Epidermal melanocyte (primary cell): ENCODE measurements around the gene SOX12.
A peak's percentile ranks its signal among the peaks of the same experiment; 100 is the strongest.

Source experiments
- DNase-seq: peaks from one replicate; pipeline ENCODE4 v3.0.0; 2011; ENCODE audit warnings: low spot score; ENCODE audit not compliant: insufficient read length

Gene SOX12

GRCh38 chr20:325045-325888, at the start of gene SOX12:
Gene SOX12, plus strand, starts transcription at chr20:325552. Its CDS starts 373 bp downstream, at chr20:325925.
- DNase-seq = peak; percentile 80

DNA sequence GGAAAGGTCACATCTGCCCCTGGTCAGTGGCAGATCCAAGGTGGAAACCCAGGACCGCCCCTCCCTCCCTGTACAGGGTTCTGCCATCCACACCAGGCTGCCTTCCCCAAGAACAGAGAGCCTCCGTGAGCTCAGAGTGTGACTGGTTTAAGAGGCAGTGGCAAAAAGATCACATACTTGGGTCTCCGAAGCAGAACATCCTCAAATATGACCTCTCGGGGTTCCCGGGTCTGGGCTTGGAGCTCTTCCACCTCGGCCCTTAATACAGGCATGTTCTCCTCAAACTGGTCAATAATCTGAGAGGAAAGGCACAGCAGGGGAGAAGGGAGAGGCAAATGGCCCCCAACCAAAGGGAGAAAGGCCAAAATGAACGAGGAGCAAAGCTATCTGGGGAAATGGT, 49.6 kb upstream of the SOX12 start:
- DNase-seq = no peak

DNA sequence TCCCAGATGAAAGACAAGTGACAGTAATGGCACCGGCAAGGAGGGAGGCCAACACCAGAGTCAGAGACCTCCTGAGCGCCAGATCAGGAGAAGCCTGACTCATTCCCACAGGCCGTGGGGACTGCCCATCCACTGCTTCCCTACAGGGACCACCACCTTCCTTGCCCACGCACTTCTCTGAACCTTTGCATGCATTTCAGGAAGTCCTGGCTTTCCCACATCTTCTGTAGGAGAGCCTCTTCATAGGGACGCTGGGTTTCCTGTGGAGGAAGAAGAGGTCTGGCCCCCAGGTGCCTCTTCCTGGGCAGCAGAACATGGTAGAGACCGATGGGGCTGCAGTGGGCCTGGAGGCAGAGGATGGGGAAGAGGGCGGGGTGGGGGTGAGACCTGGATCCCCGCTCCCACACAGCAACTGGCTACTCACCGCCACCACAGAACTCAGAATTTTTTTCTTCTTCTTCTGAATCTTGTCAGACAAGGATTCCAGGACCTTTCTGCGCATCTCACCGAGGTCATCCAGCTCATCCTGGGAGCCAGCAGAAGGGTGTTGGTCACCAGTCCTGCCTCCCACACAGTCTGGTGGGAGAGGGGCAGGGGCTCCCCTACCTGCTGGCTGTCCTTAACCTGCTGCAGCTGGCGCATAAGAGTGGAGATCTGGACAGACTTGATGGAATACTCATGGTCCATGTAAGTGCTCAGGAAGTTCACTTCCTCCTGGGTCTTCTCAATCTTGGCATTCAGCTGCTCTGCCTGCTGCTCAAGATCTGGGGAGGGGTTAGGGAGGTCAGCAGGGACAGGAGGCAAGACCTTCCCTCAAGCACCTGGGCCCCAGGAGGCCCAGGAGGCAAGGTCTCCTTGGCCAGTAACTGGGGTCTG, 48.5 kb upstream of the SOX12 start:
- no peak for DNase-seq

- no peak for DNase-seq
Measured at GRCh38 chr20:277496-277781, 47.9 kb upstream of the SOX12 start.

DNA sequence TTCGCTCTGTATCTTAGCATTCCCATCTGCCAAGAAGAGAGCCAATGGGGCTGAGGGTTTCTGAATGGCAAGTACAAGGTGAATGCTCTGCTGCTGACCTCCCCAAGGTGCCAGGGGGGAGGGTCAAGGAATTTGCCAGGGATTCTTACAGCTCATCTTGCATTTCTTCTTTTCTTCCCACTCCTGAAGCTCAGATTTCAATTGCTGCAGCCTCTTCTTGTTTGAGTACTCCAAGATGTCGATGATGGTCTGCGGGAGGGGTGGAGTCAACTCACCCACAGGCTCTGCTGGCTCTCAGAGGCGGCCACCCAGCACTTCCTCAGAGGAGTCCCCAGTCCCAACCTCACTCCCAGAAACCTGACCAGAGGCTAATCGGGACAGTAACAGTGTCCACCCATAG, 47.2 kb upstream of the SOX12 start:
- no peak for DNase-seq

DNA sequence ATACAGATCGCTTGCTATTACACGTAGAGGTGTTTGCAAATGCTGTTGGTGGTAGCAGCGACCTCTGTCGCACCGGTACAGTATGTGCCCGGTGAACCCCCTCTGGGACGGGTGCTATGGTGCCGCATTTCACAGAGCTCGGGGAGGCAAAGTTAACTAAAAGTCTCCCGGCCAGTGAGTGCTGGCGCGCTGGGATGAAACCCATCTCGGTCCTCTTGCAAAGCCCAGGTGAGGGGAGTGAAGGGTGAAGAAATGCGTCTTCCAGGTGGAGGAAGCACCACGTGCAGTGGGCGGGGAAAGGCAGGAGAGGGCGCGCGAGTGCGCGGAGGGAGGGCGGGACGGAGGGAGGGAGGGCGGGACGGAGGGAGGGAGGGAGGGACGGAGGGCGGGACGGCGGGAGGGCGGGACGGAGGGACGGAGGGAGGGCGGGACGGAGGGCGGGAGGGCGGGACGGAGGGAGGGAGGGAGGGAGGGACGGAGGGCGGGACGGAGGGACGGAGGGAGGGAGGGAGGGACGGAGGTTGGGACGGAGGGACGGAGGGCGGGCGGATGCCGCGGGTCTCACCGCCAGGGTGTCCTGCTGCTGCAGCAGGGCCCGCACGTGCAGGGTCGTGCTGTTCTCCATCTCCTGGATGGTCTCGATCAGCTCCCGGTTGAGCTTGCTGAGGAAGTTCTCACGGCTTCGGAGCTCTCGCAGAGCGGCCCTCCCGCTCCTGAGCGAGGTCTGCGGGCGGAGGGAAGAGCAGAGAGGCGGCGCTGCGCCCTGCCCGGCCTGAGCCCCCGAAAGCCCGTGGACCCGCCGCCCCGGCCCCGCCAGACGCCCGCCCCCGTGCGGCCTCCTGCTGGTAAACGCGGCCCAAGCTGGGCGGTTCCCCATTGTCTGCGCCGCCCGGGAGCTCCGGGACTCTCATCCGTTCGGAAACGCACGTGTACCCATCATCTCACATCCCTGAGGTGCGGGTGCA, 46.5 kb upstream of the SOX12 start:
- DNase-seq = no peak

- DNase-seq = no peak
Measured at GRCh38 chr20:284172-284571, 41.2 kb upstream of the SOX12 start.

DNA sequence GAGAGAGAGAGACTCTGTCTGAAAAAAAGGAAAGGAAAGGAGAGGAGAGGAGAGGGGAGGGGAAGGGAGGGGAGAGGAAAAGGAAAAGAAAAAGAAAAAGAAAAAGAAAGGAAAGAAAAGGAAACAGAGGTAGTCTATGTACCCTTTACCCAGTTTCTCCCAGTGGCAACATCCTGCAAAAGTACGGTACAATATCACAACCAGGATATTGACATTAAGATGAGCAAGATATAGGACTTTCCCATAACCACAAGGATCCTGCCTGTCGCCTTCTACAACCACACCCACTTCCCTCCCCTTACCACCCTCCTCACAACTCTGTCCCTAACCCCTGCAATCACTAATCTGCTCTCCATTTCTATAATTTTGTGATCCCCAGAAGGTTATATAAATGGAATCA, 38.8 kb upstream of the SOX12 start:
- DNase-seq = no peak

DNA sequence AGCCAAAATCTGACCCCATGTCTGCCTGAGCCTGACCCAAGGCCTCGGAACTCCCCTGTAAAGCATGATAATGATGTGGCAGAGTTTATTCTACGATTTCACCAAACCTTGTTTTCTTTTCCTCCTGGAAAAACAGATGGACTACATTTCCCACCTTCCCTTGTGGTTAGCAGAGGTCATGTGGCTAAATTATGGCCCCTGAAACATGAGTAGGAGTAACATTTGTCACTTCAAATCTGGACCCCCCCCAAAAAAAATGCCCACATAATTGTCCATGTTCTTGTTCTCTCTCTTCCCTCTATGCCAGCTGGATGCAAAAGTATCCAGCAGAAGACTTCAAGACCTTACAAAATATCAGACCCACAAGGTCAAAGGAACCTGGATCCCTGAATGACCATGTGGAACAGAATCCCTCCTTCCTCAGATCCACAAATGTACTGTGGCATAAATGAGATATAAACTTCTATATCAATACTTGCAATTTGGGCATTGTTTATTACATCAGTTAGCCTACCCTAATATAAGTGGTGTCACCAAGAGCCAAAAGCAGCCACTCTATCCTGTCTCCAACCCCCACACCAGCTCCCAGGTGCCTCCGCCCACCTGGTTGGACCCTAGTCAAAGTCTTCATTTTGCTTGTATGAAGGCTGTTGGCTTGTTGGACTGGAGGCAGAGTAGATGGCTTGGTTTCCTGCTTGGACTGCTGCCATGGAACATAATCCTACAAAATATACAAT, 36.2 kb upstream of the SOX12 start:
- no peak for DNase-seq

- DNase-seq = no peak
Measured at GRCh38 chr20:289693-290083, 35.7 kb upstream of the SOX12 start.

DNA sequence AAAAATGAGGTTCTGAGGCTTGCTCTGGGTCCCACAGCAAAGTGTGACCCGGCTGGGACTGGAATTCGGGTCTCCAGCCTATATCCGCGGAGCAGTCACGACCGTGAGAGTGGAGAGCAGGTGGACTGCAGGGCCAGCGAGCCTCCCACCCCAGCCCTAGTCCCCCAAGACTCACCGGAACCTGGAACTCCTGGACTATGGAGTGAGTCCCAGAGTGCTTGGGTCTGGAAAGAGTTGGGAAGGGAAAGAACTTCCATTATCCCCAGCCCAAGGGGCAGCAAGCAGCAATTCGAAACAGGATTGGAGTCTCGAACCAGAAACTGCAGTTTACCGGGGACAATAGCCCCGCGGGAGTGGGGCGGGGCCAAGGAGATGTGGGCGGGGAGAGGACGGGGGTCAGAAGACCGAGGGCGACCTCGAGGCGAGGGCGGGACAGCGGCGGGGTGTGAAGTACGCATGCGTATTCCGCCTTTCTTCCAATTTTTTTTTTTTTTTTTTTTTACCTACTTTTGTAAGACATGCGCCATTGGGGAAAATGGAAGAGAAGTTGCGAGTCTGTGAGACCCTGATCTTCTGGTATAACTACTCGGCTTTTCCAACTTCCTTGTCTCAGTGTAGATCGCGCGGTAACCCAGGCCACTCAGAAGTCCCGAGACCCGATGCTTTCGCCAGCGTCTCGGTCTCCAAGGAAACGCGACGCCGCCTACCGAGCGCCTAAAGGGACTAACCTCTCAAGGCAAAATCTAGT, 35.1 kb upstream of the SOX12 start, which contains the start of gene C20orf96:
Gene C20orf96 (minus strand): TSS at position 667 of the 748 bp plus-strand sequence. CDS start 140 bp downstream, at position 527.
- peak; percentile 98 for DNase-seq

- no peak for DNase-seq
Measured at GRCh38 chr20:294602-295001, 30.8 kb upstream of the SOX12 start.

DNA sequence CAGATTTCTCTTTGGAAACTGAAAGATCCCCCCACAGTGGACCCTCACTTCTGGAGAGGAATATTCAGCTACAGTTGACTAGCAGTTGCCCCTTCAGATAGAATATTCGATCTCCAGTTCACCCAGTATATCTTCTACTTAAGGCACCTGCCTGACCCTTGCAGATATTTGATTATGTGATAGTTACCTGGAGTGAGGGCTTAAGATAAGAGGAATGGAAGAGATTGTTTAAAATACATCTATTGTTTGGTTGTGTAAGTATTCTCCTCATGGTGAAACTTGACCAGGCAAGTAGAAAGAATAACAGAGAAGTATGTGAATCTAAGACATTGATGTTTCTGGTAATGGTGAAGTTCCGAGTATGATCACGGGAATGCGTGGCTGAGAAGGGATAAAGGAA, 29.5 kb upstream of the SOX12 start:
- DNase-seq = no peak

DNA sequence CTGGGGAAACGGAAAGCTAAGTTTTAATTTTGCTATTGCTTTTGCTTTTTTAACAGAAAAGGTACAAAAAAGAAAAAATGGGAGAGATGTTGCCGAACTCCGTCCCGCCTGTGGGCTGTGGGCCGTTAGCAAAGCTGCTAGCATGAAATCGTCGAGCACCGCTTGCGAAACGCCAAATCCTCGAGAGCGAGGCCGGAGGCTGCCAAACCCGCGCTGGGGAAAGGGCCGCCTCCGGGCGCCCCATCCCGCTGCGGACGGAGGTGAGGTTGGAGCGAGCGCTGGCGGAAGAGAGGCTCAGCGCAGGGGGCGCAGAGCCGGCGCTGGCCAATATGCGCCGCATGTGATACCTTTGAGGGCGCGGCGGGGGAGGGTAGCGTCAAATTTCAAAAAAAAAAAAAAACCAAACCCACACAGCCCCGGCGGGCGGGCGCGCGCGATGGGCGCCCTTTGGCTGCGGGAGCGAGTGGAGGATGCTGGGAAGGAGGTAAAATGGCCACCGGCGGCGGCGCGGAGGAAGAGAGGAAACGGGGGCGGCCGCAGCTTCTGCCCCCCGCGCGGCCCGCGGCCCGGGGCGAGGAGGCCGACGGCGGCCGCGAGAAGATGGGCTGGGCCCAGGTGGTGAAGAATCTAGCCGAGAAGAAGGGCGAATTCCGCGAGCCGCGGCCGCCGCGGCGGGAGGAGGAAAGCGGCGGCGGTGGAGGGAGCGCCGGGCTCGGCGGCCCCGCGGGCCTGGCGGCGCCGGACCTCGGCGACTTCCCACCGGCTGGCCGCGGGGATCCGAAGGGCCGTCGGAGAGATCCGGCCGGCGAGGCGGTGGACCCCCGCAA, 28.0 kb upstream of the SOX12 start, which contains the start of gene ZCCHC3:
Gene ZCCHC3 (plus strand): TSS at position 473 of the 827 bp plus-strand sequence. CDS start 17 bp downstream, at position 490.
- DNase-seq = peak; percentile 86

- no peak for DNase-seq
Measured at GRCh38 chr20:297925-298775, 27.2 kb upstream of the SOX12 start.

GRCh38 chr20:298776-299391, 26.5 kb upstream of the SOX12 start:
- no peak for DNase-seq

- no peak for DNase-seq
Measured at GRCh38 chr20:300345-300990, 24.9 kb upstream of the SOX12 start.
